HG03520 (cell line): ENCODE results near the gene SPACA4.

Experiments
- ATAC-seq: cut with Tn5 transposase; IDR thresholded peaks from one replicate; pipeline ENCODE4 v1.9.1; 2021; ENCODE audit warnings: mild to moderate bottlenecking, moderate library complexity; ENCODE audit not compliant: unreplicated experiment

Gene SPACA4

GRCh38 chr19:48596679-48597465, 9.7 kb upstream of the SPACA4 start:
- ATAC-seq, result no peak

- ATAC-seq, result no peak
Observed at GRCh38 chr19:48598996-48599700, 7.4 kb upstream of the SPACA4 start.

DNA sequence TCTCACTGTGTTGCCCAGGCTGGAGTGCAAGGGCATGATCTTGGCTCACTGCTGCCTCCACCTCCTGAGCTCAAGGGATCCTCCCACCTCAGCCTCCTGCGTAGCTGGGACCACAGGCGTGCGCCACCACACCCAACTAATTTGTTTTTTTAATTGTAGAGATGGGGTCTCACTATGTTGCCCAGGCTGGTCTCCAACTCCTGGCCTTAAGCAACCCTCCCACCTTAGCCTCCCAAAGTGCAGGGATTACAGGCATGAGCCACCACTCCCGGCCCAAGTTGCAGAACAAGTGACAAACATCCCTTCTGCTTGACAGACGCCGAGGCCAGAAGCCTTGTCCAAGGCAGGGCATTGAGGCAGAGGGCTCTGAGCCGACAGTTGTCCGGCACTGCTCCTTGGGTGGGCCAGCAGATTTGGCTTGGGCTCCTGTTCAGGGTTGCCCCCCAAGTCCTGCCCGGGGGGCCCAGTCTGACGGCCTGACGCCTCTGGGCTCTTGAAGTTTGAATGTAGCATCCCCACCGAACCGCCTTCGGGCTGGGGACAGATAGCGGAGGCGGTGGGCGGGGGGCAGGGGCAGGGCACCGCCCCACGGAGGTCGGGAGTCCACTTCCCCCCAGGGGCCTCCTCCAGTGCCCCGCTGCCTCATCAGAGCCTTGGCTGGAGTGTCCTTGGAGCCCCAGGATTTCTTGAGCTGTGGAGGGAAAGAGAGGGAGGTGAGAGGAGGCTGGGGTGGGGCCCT, 5.7 kb upstream of the SPACA4 start:
- no peak for ATAC-seq

GRCh38 chr19:48603001-48603400, 3.5 kb upstream of the SPACA4 start:
- ATAC-seq, result no peak

DNA sequence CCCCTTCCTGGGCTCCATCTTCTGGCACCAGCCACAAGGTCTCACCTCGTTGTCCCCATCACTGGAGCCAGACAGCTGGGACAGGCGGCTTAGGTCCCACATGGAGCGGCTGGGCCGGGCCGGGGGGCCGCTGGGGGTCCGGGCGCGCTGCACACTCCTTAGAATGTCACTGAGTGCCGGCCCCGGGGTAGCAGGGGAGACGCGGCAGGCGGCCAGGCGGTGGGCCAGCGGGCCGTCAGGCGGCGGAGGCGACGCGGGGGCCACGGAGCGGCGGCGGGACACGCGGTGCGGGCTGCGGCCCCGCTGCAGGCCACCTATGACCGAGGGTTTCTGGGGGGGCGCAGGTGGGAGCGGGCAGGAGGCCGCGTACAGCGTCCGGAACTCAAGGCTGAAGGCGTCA, 3.1 kb upstream of the SPACA4 start:
- ATAC-seq, result no peak

- ATAC-seq, result no peak
Observed at GRCh38 chr19:48603850-48604249, 2.7 kb upstream of the SPACA4 start.

DNA sequence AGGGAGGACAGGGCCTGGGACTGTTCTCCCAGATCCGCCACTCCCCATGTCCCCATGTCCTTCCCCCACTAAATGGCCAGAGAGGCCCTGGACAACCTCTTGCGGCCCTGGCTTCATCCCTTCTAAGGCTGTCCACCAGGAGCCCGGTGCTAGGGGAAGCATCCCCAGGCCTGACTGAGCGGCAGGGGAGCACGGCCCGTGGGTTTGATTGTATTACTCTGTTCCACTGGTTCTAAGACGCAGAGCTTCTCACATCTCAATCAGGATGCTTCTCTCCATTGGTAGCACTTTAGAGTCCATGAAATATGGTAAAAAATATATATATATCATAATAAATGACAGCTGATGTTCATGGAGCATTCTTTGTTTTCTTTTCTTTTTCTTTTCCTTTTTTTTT, 815 bp downstream of the SPACA4 start:
- ATAC-seq, result no peak

GRCh38 chr19:48608798-48609263, 2.3 kb downstream of the SPACA4 start:
- ATAC-seq, result no peak

- ATAC-seq, result no peak
Observed at GRCh38 chr19:48609571-48610108, 3.1 kb downstream of the SPACA4 start.

GRCh38 chr19:48611872-48612271, 5.3 kb downstream of the SPACA4 start:
- no peak for ATAC-seq

DNA sequence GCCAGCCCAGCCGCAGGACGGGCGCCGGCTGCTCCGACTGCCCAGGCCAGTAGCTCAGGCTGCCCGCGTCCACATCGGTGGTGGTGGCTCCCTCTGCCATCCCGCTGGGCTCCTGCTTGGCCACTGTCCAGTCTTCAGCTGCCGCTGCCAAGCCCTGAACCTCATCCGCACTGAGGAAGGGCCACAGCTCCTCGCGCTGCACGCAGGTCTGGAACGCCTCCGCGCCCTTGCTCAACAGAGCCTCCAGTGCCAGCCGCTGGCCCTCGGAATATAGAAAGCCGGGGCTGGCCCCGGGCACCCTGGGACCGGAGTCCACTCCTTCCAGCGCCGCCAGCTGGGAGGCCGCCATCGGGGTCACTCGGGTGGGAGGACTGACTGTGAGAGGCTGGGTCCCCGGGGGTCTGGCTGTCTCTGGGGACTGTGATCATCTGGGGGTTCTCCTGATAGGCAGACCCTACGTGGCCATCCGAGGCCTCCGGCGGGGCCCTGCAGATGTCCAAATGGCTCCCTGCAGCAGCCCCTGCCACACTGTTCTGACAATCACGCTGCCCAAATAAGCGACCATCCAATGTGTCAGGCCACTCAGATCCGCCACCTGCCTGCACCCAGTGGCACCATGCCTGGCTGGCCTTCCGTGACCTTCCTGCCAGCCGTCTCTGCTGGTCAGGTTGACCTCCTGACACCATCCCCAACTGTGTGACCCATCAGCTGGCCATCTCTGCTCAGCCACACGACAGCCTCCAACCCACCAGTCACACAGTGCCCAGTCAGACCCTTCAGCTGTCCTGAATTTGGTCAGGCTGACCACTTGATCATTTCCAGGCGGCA, 6.7 kb downstream of the SPACA4 start:
- no peak for ATAC-seq

DNA sequence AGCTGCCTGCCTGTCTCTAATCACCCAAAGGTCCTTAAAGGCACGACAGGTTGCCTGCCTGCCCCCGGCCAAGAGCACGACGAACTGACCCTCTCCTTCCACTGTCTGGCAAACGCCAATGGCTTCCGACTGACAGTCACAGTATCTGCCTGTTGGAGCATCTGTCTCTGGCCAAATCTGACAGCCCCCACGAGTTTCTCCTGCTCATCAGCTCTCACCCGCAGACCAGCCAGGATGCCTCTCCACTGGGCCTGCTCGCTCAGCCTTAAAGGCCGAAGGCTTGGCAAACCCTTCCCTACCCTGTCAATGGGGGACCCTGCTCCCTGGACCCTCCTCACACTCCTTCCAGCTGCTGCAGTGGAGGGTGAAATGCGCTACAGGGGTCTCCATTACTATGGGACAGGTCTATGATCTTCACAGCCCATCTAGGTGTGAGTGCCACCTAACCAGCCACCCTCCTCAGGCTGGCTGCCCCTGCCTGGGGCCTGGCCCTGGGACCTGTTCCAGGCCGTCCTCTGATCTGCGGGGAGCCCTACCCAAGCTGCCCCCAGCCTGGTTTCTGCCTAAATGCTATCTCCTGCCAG, 7.4 kb downstream of the SPACA4 start:
- no peak for ATAC-seq

DNA sequence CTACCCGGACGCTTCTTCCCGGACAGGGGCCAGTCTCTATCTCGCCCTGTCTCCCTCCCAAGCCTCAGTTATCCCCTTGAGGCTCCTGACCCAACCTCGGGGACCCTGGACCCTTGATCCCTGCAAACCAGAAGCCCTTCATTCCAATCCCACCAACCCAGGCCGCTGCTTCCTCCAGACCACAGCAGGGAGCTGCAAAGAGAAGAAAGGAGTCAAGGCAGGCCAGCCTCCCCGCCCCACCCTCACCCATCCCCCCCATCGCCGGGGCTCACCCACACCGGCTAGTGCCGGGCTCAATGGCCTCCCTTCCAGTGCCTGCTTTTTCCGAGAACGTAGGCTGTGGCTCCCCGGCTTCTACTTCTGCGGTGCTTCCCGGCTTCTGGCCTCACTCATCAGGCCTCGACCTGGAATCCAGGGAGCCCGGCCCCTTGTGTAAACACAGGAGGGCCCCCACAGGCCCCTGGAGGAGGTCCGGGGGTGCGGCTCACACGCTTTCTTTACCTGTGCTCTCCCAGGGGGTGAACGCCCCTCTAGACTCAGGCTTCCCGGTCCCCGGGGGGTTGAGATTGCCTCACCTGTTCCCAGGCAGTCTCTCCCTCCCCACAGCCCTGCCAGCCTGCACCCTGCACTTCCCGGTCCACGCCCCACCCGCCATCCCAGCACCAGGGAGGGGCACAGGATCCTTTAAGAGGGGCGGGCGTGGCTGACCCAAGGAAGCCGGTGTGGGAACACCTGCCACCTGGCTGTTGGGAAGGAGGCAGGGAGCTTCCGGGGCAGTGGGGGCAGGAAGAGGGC, 8.1 kb downstream of the SPACA4 start, which contains the start of gene FAM83E:
Gene FAM83E (minus strand): TSS at position 641 of the 795 bp plus-strand sequence. CDS start 1,704 bp downstream, outside the sequence.
- ATAC-seq, result no peak

- no peak for ATAC-seq
Observed at GRCh38 chr19:48615231-48616040, 8.9 kb downstream of the SPACA4 start.

GRCh38 chr19:48616041-48616436, 9.5 kb downstream of the SPACA4 start:
- no peak for ATAC-seq

DNA sequence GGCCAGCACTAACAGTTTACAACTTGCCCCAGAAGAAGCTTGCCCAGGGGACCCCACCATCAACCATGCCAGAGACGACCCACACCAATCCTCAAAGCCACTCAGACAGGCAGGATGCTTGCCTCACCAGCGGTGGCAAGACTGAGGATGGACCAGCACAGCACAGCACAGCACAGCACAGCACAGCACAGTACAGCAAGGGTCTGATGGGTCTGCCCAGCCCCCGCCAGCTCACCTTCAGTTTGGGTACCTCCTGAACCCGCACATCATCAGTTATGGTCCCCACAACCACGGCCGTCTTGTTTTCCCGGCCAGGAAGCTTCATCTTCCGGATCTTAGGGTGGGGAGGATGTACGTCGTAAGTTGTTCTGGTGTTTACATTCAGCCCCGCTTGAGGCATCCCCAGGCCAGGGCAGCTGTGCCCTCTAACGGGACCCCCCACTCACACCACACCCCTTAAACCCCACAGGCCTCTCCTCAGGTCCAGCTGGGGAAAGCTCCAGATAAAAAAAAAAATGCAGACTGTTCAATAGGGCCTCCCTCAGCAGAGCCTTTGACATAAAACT, 10.0 kb downstream of the SPACA4 start:
- no peak for ATAC-seq

DNA sequence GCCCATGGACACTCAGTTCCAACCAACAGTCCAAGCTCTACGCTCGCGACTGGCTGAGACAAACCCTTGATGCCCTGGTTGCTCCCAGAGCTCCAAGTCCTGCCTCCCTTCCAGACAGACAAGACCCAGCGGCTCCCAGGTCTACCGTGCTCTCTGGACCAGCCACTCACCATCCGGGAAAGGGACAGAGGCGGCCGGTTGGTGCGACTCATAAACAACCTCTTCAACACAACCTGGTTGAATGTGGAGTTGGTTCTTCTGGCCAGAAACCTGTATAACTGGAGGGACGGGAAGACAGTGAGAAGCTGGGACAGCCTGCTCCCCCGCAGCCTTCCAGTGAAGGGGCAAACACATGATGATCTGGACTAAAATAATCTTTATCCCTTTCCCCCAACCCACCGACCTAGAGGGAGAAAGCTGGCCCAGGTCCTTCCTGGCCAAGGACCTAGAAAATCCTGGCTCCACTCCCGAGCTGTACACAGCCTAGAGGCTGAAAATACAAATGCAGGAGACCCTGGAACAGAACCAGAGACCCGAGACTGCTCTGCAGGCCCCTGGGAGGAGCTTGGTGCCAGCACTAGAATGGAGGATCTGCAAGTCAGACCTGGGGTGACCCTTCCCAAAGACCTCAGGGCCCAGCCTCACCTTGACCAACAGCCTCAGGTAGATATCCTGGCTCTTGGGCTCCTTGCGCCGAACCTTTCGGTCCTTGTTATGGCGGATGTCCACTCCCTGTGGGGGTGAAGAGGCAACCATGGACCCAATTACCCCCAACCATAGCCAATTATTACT, 10.8 kb downstream of the SPACA4 start:
- ATAC-seq, result no peak
